HG02759 (cell line): ENCODE results near the gene CCND3.
"Not testable (repeated sequence)": the region's sequence is repeated elsewhere in the genome, so short reads cannot be mapped to it uniquely, and the experiment has no call there.

Source experiments
- ATAC-seq: cut with Tn5 transposase; IDR thresholded peaks from one replicate; pipeline ENCODE4 v1.9.1; 2021; ENCODE audit warnings: mild to moderate bottlenecking, moderate library complexity; ENCODE audit not compliant: unreplicated experiment

CCND3 gene

DNA sequence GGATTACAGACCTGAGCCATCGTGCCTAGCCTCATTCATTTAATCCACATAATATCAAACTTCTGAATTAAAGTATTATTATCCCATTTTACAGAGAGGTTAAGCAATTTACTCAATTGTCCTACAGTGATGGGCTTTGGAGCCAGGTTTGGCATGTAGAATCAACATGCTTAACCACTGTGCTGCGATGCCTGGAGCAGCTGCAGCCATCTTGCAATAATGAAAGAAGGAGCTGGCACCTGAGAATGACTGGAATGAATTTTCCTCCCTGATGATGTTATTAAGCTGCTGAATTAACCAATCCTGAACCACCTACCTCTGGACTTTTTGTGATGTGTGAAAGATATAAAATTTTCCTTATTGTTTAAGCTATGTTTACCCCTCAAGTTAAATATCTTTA is 13.1 kb upstream of the CCND3 start:
- ATAC-seq = no peak

DNA sequence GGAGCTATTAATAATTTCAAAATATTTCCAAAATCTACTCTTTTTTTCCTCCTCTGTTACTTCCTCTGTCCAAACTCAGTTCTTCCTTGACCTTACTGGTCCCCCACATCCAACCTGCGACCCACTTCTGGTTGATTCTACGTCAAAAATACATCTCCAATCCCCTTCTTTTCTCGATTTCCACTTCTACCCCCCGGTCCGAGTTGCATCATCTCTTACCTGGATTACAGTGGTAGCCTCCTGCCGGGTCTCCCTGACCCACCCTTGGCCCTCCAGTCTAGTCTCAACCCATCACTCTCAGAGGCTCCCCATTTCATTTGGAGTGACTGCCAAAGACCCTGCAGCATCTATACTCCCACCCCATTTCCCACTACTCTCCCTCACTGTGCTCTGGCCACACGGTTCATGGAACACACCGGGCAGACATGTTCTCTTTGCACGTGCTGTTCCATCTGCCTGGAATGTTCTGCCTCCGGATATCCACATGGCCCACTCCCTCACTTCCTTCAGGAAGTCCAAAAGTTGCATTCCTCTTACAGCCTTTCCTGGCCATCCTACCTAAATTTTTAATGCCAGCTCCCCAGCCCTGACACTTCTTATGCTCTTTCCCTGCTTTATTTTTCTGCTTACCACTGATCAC is 6.1 kb upstream of the CCND3 start:
- ATAC-seq = no peak

DNA sequence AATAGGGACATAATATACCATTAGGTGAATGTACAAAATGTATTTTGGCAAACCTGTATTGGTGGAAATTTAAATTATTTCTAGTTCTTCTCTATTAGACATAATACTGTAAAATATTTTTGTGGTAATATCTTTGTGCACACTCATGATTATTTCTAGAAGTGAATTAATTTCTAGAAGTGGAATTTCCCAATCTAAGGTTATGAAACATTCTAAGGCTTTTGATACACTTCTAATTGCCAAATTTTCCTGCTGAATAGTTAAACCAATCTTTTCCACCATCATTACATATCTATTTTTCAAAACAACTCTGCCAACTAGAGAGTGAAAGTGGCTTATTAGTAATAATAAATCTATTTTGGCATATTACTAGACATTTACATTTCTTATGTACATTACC is 1.8 kb upstream of the CCND3 start:
- no peak for ATAC-seq

DNA sequence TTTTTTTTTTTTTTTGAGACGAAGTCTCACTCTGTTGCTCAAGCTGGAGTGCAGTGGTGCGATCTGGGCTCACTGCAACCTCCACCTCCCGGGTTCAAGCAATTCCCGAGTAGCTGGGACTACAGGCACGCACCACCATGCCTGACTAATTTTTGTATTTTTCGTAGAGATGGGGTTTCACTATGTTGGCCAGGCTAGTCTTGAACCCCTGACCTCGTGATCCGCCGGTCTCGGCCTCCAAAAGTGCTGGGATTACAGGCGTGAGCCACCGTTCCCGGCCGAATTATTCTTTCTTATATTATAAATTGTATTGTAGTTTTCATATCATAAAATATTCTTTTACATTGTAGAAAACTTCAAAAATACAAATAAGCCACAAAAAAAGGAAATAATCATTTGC is 1.3 kb upstream of the CCND3 start:
- ATAC-seq = not testable (repeated sequence)

DNA sequence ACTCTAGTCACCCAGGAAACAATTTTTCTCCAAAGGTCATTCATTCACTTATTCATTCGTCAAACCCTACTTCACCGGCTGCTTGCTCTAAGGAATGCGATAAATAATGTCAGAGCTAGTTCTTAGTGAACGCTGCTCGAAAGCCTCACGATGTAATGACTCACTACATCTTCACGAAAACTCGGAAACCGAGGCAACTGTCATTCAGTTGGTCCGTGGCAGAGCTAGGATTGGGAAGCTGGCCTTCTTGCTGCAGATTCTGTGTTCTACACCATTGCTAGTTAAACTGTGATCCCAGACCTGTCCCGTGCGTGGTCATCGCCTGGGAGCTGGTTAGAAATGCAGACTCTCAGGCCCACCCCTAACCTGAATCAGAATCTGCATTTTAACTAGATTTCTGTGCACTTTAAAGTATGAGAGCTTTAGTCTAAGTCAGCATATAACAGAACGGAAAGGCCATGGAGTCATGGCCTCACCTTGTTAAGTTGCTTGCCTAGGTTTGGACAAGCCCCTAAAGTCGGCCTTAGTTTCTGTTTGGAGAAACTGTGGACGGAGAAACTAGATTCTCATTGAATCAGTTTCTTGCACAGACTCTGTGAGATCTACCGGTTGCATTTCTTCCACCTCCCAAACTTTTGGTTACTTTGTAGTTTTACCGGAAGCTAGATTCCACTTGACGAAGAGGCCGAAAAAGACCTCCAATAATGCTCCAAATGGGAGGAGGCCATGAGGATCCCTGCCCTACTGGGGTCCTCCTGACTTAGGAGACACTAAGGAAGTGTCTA is 651 bp upstream of the CCND3 start:
- no peak for ATAC-seq

DNA sequence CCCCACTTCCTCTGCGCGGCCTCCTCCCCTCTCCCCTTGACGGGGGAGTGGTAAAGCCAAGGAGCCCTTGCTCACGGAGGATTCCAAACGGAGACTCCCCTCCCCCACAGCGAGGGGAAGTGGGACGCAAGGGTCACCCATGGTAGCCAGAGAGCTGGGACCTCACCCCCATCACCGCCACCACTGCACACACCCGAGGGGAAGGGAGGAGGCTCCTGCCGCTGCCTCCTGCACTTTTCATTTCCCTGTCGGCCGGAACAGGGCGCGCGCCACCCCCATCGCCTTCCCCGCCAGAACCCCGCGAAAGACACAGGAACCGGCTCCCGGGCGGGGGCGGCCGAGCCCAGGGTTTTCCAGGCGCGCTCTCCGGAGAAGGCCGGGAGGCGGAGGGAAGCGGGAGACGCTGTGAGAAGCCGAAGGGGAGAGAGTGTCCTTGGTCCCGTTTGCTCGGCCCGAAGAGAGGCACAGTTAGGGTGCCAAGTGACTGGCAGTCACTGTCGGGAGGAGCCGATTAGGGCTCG is 789 bp downstream of the CCND3 start:
- no peak for ATAC-seq

DNA sequence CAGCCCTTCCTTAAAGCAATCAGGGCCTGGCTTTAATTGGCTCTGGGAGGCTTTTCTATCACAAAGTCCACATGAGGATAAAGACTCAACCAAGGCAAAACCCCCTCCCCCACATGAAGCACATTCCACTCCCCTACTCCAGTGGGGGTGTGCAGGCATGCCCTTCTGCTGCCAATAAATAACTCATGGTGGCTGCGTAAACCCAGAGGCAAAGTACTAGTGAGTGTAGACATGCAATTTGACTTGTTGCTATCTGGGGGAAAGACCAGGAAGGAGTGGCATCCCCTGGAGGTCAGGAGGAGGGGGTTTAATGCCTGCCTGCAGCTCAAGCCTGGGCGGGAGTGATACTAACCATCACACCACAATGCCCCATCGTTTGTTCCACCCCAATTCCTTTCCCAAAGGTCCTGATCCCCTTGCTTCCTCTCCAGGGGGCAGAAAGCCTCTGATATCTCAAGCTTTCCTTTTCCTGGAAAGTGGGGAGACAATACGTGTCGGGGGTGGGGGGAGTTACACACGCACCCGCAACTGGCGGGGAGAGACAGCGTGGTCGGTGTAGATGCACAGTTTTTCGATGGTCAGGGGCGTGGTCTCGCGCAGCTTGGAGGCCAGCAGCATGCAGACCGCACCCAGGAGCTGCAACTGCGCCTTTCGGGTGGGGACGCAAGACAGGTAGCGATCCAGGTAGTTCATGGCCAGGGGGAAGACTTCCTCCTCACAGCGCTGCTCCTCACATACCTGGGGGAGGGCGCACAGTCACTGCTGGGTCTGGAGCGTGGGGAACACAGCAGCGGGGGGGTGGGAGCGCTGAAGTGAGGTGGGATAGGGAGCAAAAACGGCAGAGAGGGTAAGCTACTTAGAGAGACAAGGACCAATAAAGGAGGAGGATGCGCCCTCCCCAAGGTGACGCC is 1.5 kb downstream of the CCND3 start:
- no peak for ATAC-seq

DNA sequence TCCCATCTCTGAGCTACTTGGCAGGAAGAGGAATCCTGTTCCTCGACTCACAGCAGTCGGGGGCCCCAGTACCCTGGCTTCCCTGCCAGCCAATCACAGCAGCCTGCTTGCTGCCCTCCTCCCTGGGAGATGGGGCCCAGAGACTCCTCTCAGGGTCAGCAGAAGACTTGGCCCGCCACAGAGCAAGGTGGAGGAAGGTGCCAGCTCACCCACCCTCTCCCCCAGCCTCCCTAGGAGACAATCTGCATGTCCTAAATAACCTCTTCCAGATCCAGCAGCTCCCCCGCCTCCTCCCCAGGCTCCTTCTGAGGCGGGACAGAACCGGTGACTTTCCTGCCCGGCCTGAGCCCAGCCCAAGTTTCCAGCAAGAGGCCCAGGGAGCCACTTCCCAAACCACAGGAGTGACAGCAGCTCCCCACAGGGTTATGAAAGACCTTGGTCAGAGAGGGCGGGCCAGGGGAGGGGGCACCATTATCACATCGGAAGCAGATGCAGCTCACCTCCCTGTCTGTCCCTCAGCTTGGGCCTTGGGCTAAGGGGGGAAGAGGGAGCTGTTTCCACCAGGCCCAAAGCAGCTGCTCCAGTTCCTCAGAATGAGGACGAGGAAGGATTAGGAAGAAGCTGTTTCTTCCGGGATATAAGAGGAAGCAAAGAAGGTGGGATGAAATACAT is 2.3 kb downstream of the CCND3 start:
- ATAC-seq = no peak

DNA sequence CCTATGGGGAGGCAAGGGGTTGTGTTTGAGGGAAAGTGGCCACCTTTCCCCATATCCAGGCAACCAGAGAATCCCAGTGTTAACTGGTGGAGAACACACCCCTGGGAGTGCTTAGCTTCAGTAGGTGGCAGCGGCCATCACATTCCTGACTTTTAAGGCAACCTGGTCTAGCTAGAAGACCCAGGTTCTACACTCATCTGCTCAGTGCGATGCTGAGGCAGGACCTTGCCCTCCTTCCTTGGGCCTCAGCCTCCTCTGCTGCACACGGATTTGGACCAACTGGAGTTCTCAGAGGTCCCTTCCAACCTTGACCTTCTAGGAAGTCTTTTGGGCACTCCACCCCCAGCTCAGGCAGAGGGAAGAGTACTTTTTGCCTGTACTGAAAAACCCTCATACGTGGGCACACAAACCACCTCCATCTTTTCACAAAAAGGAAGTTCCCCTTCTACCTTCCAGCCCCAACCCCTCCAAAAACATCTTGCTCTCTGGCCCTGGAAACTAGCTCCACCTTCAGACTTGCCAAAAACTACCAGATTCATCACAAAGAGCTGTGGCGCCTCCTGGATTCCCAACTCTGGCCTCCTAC is 2.9 kb downstream of the CCND3 start:
- no peak for ATAC-seq

DNA sequence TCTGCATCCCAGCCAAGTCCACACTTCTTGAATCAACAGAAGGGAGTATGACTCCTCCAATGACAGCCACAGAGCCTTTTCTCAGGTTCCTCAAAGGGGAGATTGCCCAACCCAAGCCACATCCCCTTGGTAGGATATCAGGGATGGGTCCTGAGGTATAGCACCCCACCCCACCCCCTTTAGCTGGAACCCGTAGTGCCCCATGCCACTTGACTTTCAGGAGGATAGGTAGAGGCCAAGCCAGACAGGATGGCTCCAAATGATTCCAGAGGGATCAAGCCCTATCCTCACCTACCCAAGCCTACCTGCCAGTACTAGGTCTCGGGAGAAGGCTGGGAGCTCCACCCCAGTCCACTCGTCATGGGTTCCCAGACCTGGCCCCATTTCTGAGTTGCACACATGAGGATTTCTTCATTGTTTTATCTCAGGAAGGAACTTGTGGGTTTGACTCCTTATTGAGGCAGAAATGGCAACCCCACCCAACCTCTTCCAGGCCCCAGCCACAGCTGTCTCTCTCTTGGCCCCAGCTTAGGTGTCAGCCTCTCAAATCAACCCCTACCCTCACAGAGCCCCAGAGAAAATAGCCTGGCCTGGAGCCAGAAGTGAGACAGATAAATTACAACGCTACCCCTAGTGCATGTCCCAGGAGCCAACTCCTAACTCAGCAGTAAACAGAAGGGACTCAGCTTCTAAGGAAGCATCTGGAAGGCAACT is 3.6 kb downstream of the CCND3 start:
- ATAC-seq = no peak

DNA sequence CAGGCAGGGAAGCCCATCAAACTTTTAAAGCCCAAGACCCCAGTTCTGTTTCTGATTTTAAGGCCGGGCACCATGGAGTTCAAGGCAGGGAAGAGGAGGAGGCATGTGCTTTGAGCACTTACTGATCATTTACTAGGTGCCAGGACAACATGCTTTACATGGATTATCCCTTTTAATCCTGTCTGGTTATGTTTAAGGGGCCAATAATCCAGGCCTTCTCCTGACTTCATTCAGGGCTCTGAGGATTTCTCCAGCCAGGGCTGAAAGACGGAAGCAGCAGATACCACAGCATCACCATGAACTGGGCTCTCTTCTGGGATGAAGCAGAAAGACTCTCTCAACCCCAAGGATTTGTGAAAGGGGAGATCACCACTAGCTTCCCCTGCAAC is 4.1 kb downstream of the CCND3 start:
- ATAC-seq = no peak

DNA sequence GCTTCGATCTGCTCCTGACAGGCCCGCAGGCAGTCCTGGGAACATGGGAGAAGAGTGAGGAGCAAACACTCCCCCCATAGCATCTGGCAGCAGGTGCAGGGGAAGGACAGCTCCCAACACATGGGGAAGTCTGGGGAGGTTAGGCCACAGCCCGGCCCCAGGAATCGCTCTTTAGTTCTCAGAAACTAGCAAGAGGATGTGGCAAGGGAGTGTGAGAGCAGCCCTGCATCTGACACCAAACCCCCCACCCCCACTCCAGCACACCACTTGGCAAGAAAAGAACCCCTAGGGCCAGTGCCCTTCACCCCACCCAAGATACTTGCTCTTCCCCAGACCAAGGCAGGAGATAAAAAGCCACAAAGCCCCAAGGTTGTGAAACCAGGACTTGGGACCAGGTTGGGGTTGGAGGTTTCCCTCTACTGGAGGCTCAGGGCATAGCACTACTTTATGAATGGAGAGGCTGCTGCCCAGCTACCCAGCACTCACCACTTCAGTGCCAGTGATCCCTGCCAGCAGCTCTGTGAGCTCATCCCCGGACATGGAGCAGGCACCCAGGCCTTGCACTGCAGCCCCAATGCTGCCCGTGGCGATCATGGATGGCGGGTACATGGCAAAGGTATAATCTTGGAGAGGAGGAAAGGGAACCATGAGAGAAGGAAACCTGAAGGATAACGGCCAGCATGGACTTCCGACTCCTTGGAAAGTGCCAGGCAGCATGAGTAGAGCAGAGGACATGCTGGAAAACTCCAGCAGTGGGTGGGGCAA is 5.4 kb downstream of the CCND3 start:
- ATAC-seq = peak; percentile 56

DNA sequence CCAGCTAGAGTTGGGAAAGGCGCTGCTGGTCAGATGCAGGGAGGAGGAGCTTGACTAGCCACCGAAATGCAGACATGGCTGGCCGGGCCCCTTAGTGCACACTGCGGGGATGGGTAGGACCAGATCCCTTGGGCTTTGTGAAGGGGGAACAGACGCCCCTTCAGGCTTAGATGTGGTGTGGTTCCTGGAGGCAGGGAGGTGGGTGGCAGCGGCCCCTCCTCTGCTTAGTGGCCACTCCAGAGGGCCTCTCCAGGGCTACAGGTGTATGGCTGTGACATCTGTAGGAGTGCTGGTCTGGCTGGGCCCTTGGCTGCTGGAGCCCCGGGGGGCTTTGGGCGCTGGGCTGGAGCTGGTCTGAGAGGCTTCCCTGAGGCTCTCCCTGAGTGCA is 5.9 kb downstream of the CCND3 start:
- peak; percentile 4 for ATAC-seq

DNA sequence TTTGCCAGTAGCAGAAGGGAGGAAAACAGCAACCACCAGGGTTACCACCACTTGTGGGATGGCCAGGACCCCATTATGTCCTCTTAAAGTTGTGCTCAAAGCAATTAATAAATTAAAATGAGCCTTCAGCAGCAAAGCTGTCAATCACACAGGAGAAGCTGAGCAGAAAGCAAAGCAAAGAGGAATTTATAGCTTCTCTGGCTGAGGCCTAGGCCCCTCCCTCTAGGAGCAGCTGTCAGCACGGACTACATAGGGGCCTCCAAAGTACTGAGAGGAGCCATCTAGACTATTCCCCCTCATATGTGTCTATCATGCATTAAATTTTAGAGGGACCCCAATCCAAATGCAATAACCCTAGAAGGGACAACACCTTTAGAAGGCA is 6.4 kb downstream of the CCND3 start:
- ATAC-seq = no peak

DNA sequence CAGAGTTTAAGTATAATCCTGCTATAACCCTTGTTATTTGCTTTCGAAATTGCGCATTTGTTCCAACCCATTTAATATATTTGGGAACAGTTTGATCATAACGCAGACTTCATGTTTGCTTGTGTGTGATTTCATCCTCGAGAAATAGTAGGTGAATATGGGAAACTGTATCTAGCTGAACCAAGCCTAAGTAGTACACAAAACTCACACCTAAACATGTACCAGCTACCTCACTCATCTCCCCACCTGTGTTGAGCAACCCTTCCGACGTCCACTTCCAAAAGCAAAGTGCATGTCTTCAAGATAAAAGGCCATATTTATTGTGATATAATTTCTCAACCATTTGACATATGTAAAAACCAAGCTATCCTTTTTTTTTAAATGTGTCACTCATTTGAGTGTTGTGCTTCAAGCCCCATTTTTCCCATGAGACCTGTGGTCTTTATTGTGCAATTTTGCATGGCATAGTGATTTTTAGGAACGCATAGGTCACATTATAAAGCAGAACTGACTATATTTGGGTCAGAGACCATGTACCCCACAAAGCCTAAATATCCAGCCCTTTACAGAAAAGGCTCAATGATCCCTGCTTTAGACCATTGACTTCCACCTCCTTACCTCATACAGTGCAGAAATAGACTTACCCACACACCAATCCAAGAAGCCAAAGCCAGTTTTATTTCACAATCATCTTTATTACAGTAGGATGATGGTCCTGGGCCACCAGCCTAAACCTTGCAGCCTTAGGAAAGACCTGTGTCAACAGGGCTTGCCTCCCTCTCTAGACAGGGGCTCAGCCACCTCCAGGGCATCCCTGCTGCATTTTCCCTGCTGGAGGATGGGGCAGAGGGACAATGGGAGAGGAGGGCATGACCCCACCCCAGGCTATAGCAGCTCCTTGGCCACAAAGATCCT is 7.1 kb downstream of the CCND3 start:
- no peak for ATAC-seq

DNA sequence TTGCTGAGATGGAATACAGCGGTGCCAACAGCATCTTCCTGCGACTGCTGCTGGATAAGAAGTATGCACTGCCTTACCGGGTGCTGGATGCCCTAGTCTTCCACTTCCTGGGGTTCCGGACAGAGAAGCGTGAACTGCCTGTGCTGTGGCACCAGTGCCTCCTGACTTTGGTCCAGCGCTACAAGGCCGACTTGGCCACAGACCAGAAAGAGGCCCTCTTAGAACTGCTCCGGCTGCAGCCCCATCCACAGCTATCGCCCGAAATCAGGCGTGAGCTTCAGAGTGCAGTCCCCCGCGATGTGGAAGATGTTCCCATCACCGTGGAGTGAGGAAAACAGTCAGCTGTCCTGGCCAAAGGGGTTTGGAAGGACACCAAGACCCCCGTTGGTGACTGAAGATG is 9.2 kb downstream of the CCND3 start:
- no peak for ATAC-seq

DNA sequence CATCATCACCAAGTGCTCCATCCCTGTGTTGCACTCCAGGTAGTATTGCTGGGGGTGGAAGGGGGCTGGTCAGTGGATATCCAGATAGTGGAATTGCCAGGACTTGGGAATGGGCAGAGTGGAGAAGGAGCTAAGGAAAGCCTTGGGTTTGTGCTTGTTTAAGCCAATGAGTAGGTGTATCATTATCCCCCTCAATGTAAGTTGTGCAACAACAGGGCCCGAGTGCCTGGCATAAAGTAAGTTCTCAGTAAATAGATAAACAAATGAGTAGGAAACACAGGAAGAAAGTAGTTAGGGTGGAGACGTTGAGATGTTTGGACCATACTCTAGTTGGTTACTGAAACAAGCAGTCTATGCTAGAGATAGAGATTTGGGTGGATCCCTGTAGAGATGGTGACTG is 9.8 kb downstream of the CCND3 start:
- ATAC-seq = no peak

DNA sequence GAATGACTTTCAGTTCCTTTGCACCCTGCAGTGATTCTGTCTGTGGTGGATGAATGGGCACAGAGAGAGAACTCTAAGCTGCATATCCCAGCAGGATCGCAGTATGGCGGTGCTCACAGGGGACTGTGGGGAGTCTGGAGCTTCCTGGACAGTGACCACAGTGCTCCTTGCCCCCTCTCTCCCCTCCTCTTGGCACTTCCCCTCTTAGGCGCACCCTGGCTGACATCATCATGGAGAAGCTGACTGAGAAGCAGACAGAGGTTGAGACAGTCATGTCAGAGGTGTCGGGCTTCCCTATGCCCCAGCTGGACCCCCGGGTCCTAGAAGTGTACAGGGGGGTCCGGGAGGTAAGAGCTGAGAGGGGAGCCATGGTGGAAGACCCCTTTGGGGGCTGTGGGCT is 11.7 kb downstream of the CCND3 start:
- ATAC-seq = no peak
